Embryonic facial prominence (tissue), 1 donor: ENCODE data around the gene THSD7A.

Experiments
- DNase-seq: peaks from one replicate; pipeline ENCODE4 v3.0.0-alpha.2; 2016; ENCODE audit errors: extremely low spot score

Gene THSD7A

DNA sequence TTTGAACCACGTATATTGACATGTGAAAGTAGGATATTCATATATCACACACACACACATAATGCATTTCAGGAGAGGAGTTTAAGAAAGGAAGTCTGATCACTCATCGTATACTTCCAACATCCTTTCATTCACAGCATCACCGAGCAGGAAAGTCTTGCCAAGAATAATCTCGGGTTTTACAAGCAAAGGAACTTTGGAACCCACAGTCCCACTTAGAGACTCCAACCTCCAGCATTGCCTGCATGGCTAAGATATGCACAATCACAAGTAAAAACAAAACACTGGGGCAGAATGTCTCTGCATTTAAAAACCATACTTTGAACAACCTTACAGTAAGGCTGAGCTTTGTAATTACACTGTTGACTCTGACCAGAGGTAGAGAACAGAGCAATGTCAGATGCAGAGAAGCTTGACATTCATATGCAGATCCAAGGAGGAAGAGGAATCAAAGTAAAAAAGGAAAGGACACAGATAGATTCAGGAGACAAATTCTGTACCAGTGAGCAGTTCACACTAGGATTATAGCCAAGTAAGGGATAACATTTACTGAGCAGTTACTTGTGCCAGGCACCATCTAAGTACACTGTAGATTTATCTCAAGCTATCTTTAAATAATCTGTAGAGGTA is 14.8 kb downstream of the THSD7A start:
- DNase-seq, result no peak

DNA sequence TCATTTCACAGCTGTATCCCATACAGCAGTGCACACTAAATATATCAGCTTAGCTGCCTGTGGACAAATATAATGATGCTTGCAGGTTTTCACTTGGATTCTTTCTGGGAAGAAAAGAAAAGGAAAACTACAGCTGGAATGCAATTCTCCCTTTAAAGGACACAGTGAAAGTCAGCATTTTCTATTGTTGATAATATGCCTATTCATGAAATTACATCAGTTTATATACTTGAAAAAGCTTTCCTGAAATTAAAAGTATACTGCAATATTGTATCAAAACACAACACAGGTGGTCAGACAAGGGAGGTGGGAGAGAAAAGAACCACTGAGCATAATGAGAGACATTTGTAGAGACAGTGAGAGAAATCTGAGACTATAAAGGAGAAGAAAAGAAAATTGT is 20.3 kb downstream of the THSD7A start:
- DNase-seq, result no peak

DNA sequence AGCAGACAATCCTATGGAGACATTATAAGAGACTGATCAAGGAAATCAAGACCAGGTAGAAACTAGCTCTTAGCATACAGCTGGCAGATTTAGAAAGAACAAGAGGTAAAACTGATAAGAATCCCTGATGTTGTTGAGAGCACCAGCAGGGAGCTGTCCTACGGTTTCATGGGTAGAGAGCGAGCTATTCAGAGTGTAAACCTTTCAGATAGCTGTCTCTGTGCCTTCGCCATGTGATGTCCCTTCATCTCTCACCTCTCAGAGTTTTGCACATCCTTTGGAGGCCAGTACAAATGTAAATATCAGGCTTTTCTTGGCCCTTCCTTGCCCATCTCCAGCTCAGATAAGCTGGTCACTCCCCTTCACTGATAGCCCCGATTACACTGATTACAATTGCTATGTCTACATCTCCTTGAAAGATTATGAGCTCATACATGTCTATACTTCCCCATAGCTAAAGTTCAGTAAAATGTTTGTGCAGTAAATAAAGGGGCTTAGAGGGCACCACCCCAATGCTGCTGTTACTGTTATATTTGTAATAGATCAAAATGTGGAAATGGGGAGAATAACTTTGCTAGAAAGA is 21.9 kb downstream of the THSD7A start:
- no peak for DNase-seq

DNA sequence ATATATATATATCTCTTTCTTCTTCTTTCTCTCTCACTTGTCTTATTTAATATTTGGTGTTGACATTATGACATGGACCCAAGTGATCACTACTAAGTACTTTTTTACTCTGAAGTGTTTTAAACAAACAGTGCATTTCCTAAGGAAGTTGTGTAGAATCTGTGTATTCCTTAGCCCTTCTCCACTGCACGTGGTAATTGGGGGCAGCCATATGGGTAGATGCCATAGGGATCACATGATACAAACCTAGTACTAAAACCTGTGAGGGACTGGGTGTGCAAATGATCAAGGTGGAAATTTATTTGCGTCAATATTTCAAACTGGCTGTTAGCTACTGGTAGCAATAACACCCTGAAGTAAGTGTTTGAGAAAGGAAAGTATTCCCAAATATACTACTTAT is 25.0 kb downstream of the THSD7A start:
- no peak for DNase-seq

DNA sequence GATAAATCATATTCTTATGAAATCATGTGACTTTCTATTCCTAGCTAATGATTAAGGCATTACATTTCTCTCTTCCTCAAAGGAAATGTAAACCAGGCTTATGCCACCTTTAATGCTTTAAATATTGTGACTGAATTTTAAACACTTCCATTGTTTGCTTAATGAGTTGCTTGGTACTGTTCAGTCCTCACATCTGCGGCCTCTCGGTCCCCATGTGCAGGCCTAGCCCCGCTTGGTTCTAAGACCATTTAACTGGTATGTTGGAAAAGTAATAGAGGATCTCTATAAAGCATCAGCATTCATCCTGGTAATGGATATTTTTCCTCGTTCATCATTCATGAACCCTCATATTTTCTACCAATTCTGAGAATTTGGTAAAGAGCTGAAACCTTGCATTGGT is 27.4 kb downstream of the THSD7A start:
- DNase-seq, result no peak

DNA sequence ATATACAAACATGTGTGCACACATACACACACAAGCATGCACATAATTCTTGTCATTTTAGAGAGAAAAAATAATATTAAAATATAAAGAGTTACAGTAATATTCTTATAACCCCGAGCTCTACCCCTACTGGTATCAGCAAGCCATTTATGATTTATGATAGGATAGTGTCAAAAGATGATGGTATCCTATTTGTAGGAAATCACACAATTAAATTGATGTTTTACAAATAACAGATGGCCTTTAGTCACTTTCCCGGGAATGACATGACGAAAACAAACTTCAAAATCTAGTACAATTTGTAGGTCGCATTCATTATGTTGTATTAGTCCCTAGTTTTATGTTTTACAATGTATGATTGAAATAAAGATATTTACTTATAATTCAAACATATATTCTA is 36.8 kb downstream of the THSD7A start:
- no peak for DNase-seq

DNA sequence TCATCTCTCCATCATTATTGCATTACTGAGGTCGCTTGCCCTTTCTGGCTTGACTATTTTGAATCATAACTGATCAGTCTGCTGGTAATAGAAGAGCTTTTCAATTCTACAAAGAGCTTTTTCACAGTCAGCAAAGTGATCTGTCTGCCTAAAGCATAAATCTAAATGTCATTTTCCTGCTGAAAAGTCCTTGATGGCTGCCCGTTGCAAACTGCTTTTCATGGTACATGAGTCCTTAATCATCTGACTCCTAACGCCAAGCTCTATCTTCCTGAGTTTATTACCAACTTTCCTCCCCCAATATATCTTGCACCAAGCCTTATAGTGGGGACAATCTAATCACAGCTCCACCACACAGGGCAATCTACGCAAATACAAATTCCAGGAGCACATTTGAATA is 39.8 kb downstream of the THSD7A start:
- DNase-seq, result no peak

DNA sequence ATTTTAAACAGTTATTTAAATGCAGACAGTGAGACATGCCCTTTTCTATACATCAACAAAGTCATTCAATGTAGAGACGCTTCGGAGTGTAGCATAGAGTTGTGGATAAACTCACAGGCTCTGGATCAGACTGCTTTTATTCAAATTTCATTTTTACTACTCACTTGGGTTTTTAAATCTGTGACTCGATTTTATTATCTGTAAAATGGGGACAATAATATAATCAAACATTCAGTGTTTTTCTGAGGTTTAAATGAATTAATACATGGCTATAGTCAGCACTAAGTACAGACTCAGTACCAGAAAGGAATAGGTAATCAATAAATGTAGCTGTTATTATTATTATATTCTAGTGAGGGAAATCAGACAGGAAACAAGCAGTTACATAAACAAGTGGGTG is 43.4 kb downstream of the THSD7A start:
- no peak for DNase-seq

DNA sequence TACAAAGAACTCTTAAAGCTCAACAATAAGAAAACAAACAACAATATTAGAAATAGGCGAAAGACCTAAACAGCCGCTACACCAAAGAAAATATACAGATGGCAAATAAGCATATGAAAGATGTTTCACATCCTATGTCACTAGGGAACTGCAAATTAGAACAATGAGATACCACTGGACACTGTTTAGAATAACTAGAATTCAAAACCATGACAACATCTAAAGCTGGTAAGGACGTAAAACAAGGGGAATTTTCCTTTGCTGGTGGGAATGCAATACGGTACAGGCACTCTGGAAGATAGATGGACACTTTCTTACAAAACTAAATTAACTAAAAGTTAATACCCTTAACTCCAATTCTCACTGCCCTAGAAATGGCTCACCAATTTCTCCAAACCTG is 44.5 kb downstream of the THSD7A start:
- DNase-seq, result no peak

DNA sequence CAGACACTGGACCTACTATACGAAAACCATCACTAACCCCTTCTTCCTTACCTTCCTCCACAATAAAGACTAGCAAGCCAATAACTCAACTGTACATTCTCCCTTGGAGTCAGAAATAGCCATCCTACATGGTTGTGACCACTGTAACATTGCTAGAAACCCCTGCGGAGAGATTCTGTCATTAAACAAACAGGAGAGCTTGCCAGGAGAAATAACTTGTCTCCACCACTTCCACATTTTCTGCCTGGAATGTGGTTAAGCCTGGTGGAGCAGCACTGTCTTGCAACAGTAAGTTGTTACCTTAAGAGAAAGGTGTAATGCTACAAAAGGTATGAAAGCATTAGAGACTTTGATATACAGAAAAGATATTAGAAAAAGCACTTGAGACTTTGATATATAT is 45.8 kb downstream of the THSD7A start:
- DNase-seq, result no peak

DNA sequence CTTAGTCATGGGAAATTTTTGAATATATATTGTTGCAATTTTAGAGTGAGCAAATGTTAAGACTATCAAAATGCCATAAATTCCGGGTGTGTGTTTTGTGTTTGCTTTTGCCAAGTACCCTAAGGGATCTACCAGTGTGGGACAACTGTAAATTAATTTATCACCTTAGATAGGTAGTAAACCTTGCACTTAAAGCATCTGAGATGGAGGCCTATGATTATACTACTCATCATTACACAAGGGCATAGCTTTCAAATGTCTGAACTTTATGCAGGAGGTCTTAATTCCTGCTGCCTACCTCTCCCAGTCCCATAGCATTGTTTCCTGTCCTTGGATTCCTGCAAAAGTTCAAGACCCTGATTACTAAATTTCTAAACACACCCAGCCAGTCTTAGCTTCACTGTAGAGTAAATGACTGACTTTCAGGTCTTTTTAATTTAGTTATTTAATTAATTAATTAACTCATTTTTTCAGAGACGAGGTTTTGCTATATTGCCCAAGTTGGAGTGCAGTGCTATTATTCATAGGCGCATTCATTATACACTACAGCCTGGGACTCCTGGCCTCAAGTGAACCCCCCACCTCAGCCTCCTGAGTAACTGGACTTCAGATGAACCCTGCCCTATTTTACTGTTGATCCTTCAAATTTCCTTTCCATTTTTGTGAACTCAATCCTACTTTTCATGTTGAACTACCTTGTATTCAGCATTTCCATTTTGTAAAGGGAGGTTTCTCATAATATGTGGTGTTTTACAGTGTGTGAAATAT is 47.0 kb downstream of the THSD7A start:
- no peak for DNase-seq

DNA sequence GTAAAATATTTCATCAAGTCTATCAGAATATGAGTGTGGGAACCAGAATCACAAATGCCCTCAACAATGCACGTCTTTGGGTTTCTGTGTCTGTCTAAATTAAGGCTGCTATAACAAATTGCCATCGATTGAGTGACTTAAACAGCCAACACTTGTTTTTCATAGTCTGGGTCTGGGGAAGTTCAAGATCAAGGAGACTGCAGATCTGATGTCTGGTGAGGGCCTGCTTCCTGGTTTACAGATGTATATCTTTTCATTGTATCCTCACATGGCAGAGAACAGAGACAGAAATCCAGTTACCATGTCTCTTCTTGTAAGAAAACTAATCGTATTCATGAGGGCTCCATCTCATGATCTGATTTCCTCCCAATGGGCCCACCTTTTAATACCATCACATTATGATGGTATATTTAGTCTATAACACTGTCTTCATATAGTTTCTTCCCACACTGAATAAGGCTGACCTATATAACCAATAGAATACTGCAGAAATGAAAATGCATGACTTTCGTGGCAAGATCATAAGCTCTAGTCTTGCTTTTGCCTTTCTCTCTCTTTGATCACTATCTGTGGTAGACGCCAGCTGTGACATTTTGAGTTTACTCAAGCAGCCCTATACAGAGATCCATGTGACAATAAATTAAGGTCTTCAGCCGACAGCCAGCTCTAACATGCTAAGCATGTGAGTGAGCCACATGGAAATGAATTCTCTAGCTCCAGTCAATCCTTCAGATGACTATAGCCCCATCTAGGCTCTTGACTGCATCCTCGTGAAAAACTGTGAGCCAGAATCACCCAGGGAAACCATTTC is 51.9 kb downstream of the THSD7A start:
- DNase-seq, result no peak

DNA sequence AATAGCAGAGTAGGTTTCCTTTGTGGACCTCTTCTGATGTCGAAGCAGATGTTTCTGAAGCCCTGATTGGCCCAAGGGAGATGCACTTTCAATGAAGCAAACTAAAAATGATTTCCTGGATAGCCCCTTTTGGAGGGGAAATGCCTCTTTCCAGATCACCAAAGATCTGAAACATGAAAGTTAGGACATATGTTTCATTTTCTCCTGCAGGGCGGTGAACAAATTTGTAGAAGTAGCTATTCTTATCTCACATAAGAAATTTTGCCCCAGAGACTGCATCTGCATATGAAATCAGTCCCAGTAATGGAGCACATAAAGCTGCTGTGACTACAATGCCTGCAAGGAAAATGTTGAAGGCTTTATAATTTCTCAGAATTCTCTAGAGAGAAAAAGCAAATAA is 56.0 kb downstream of the THSD7A start:
- no peak for DNase-seq

DNA sequence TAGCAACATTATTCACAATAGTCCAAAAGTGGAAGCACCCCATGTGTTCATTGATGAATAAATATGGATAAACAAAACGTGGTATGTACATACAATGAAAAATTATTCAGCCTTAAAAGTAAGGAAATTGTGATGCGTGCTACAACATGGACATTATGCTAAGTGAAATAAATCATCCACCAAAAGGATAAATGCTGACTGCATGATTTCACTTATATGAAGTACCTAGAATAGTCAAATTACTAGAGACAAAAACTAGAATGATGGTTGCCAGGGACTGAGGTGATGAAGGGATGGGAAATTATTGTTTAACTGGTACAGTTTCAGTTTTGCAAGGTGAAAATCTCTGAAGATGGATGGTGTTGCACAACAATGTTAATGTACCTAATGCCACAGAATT is 56.6 kb downstream of the THSD7A start:
- no peak for DNase-seq

DNA sequence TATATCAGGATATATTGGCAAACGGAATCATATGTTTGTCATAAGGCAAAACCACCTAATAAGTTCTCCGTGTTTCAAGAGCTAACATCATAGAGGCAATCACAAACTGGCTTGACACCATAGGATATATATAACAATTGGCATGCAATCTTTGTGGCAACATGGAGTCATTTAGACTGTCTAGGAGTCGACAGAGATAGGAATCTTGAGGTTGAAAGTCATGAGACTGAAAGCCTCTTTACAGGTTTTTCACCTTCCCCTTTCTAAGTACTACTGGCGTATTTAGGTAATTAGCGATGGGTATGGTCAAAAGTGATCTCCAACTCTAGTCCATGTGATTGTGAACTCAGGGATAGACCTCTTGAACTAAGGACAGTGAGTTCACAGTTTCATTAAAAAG is 63.7 kb downstream of the THSD7A start:
- no peak for DNase-seq

DNA sequence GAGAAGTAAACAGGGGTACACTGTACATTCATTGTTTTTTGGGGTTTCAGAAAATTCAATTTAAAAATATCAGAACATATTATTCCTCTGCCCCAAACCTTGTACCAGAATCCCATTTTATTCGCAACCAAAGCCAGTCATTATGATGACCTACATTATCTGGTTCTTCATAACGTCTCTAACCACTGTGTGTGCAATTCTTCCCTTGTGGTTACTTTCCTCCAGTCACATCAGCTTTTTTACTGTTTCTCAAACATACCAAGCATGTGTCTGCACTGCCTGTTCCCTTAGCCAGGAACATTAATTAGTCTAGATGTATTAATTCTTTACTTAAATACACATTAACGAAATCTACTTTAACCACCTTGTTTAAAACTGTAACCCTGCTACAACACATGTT is 64.8 kb downstream of the THSD7A start:
- DNase-seq, result no peak

DNA sequence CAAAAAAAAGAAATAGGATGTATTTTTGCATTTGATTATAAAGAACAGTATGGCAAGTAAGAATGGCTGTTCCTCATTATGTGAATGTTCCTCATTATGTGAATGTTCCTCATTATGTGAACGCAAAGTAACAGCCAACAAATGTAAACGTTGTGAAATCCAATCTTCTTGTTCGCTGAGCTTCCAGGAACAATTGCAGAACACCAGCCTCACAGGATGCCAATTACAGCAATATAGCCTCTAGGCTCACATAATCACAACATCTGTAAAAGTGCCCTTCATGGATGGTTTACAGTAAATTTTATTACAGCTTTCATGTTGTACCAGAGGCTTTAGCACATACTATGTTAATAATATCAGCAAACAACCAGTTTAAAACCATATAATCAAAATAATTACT is 71.6 kb downstream of the THSD7A start:
- peak; percentile 38 for DNase-seq

DNA sequence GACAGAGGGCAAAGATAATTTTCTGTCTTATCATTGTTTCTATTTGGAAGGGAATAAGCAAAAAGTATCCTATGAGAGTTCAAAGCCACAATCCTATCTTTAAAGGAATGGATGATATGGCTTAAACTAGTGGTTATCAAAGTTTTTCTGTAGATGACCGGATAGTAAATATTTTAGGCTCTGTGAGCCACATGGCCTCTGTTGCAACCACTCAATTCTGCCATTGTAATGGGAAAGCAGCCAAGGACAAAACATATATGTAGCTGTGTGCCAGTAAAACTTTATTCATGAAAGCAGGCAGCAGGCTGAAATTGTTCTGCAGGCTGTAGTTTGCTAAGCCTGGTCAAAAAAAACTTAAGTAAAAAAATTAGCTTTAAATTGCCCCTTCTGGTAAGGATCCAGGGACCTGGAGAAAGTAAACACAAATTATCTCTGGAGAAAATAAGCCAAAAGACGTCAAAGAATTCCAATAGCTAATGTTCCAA is 73.3 kb downstream of the THSD7A start:
- no peak for DNase-seq

DNA sequence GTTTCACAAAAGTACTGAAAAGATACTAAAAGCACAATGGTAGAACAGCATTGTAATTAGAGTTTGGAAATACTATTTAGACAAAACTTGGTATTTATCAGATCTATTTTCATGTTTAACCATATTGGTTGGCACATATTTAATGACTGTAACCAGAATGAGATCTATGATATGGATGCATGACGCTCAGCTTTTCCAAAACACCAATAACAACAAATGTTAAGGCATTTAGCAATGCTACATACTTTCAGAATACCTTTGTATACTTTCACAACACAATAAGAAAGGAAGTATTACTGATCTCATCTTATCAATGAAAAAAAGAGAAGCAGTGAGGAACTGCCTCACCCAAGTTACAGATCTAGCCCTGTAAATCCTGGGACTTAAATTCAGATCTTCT is 74.8 kb downstream of the THSD7A start:
- DNase-seq, result no peak

DNA sequence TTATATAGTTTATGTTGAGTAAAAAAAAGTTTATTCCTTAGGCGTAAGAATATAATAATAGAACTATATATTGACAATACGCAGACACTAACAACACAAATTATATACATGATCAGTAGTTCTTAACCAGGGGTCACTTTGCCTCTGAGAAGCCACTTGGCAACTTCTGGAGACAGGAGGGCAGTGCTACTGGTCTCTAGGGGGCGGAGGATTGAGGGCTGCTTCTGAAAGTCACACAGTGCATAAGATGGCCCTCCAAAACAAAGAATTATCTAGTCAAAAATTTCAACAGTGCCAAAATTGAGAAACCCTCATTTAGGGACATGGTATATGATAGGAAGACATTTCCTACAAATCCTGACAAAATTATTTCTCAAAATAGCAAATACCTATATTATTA is 77.1 kb downstream of the THSD7A start:
- no peak for DNase-seq

DNA sequence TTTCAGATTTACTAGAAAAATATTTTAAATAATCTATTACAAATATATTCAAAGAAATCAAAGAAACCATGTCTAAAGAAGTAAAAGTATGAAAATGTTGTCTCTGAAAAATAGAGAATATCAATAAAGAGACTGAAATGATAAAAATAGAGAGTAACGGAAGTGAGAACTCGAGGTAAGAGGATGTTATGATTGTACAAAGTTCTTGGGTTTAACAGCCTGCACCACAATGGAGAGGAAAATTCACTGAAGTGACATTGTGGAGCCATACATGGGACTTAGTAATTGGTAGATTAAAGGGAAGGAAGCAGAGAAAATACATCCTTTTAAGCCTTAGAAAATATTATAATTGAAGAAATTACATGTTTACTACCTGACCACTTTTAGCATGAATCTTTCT is 77.9 kb downstream of the THSD7A start:
- DNase-seq, result no peak

DNA sequence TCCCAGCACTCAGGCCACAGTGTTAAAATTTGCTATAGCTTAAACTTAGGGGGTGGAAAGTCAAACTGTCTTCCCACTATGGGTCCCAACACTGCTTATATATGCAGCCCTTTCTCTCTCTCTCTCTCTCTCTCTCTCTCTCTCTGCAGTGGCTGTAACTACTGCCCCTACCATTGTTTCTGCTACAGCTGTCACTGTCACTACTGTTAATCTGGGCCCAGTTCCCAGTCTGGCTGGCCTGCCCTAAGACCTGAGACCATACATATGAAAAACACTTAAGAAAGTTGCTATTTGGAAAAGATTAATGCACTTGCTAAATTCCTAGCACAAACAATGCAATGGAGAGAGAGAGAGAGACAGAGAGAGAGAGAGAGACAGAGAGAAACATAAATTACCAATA is 78.6 kb downstream of the THSD7A start:
- DNase-seq, result no peak
